Mammary epithelial cell (primary cell): ENCODE results near the gene NACA2.

Experiments
- CTCF ChIP-seq, 2 donors: IDR thresholded peaks in 1 of 2; conservative IDR thresholded peaks in 1 of 2; 2 replicates each; pipeline ENCODE4 v1.5.1; 2011 to 2012; ENCODE audit warnings: inconsistent platforms in 2 of 2, low read length in 2 of 2, mild to moderate bottlenecking in 2 of 2, control low read depth in 1 of 2, low read depth in 1 of 2; ENCODE audit not compliant: insufficient read depth in 1 of 2; ENCODE audit errors: extremely low read depth in 1 of 2
- EZH2 ChIP-seq: IDR thresholded peaks from 2 replicates; pipeline ENCODE4 v1.6.1; 2012; ENCODE audit warnings: low read length, inconsistent platforms, borderline replicate concordance

GRCh38 chr17:61619953-61620352 lies 28.9 kb upstream of the NACA2 start:
- no peak for TF ChIP-seq CTCF (conservative IDR thresholded peaks at IDR 0.05 in 1 of 2, IDR thresholded peaks at IDR 0.05 in 1 of 2; ENCODE audit: extremely low read depth in 1 of 2, insufficient read depth in 1 of 2, low read depth in 1 of 2, low read length in 2 of 2)
- no peak for TF ChIP-seq EZH2
